RWPE2 (cell line): Measurements from ENCODE around the gene ARMH4.

Experiments
- ATAC-seq: fragments of 200-7000 bp; cut with Tn5 transposase; 3 replicates; pipeline ENCODE4 v1.9.1; 2021; ENCODE audit warnings: low read depth
- DNase-seq: peaks from one replicate; pipeline ENCODE4 v3.0.0-alpha.2; 2020; ENCODE audit warnings: low spot score
- H3K27ac ChIP-seq: fragments of 450-650 bp; 2 replicates; pipeline ENCODE4 v1.5.1; 2017; ENCODE audit warnings: mild to moderate bottlenecking; ENCODE audit not compliant: poor library complexity, severe bottlenecking
- H3K27me3 ChIP-seq: fragments of 250-450 bp; sonication (Bioruptor Pico); 2 replicates; pipeline ENCODE4 v1.5.1; 2021; ENCODE audit warnings: mild to moderate bottlenecking, moderate library complexity; ENCODE audit not compliant: insufficient read depth, poor library complexity, severe bottlenecking
- H3K36me3 ChIP-seq: fragments of 250-450 bp; sonication (Bioruptor Pico); 2 replicates; pipeline ENCODE4 v1.5.1; 2020; ENCODE audit warnings: low read depth, mild to moderate bottlenecking, moderate library complexity
- H3K4me1 ChIP-seq: fragments of 250-450 bp; sonication (Bioruptor Pico); 2 replicates; pipeline ENCODE4 v1.5.1; 2021; ENCODE audit warnings: mild to moderate bottlenecking, moderate library complexity; ENCODE audit not compliant: insufficient read depth, poor library complexity, severe bottlenecking
- H3K4me3 ChIP-seq: fragments of 250-450 bp; sonication (Bioruptor Pico); 2 replicates; pipeline ENCODE4 v1.5.1; 2021; ENCODE audit warnings: mild to moderate bottlenecking, moderate library complexity; ENCODE audit not compliant: severe bottlenecking
- H3K9me3 ChIP-seq: fragments of 250-450 bp; sonication (Bioruptor Pico); 2 replicates; pipeline ENCODE4 v1.5.1; 2021; ENCODE audit warnings: mild to moderate bottlenecking, moderate library complexity; ENCODE audit not compliant: severe bottlenecking
- TF ChIP-seq, protein P1 (sequence below): fragments of 450-650 bp; IDR thresholded peaks from one replicate; pipeline ENCODE4 v1.5.1; 2017; ENCODE audit warnings: mild to moderate bottlenecking, moderate library complexity; ENCODE audit not compliant: poor library complexity, severe bottlenecking

Gene ARMH4

DNA sequence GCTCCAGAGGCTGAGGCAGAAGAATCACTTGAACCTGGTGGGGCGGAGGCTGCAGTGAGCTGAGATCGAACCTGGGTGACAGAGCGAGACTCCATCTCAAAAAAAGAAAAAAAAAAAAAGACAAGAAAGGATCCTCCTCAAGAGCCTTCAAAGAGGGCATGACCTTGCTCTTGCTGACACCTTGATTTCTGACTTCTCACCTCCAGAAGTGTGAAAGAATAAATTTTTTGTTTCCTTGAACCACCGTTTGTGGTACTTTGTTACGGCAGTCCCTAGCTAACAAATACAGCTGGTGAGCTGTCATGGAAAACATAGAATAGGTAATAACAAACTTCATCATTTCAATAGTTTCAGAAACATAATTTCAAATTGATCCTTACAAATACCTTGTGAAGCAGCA lies 46.1 kb upstream of the ARMH4 start:
- TF ChIP-seq, protein P1, sequence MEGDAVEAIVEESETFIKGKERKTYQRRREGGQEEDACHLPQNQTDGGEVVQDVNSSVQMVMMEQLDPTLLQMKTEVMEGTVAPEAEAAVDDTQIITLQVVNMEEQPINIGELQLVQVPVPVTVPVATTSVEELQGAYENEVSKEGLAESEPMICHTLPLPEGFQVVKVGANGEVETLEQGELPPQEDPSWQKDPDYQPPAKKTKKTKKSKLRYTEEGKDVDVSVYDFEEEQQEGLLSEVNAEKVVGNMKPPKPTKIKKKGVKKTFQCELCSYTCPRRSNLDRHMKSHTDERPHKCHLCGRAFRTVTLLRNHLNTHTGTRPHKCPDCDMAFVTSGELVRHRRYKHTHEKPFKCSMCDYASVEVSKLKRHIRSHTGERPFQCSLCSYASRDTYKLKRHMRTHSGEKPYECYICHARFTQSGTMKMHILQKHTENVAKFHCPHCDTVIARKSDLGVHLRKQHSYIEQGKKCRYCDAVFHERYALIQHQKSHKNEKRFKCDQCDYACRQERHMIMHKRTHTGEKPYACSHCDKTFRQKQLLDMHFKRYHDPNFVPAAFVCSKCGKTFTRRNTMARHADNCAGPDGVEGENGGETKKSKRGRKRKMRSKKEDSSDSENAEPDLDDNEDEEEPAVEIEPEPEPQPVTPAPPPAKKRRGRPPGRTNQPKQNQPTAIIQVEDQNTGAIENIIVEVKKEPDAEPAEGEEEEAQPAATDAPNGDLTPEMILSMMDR: no peak
- no peak for DNase-seq
- Histone ChIP-seq H3K4me3 (no peak overlapping the region), H3K36me3 (peaks cover 6% of the 10 kb centered on the region; the same call in 1 of the 2 replicates), H3K9me3 (no peaks in the 10 kb centered on the region), H3K27ac (no peak overlapping the region), H3K27me3 (no peaks in the 10 kb centered on the region), H3K4me1 (peaks cover 9% of the 10 kb centered on the region)
- ATAC-seq: no peak

DNA sequence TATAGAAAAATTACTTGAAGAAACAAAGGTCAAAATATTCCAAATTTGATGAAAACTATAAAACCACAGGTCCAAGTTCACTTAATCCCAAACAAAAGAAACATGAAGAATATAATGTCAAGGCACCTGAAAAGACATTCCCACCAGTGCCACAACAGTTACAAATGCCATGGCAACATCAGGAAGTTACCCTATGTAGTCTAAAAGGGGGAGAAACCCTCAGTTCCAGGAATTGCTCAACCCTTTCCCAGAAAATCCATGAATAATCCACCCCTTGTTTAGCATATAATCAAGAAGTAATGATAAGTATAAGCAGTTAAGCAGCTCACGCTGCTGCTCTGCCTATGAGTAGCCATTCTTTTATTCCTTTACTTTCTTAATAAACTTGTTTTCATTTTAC lies 44.2 kb upstream of the ARMH4 start:
- Histone ChIP-seq H3K27ac (no peak overlapping the region), H3K27me3 (no peaks in the 10 kb centered on the region), H3K36me3 (no peaks in the 10 kb centered on the region), H3K4me1 (peaks cover 6% of the 10 kb centered on the region), H3K9me3 (no peaks in the 10 kb centered on the region), H3K4me3 (no peak overlapping the region)
- TF ChIP-seq, protein P1: no peak
- ATAC-seq (no peak), DNase-seq (no peak)

GRCh38 chr14:58193542-58193941 lies 41.5 kb upstream of the ARMH4 start:
- Histone ChIP-seq H3K4me1 (no peaks in the 10 kb centered on the region), H3K27ac (no peak overlapping the region), H3K4me3 (no peak overlapping the region), H3K9me3 (no peaks in the 10 kb centered on the region), H3K27me3 (no peaks in the 10 kb centered on the region), H3K36me3 (no peaks in the 10 kb centered on the region)
- ATAC-seq: no peak
- TF ChIP-seq, protein P1: no peak
- DNase-seq: no peak

DNA sequence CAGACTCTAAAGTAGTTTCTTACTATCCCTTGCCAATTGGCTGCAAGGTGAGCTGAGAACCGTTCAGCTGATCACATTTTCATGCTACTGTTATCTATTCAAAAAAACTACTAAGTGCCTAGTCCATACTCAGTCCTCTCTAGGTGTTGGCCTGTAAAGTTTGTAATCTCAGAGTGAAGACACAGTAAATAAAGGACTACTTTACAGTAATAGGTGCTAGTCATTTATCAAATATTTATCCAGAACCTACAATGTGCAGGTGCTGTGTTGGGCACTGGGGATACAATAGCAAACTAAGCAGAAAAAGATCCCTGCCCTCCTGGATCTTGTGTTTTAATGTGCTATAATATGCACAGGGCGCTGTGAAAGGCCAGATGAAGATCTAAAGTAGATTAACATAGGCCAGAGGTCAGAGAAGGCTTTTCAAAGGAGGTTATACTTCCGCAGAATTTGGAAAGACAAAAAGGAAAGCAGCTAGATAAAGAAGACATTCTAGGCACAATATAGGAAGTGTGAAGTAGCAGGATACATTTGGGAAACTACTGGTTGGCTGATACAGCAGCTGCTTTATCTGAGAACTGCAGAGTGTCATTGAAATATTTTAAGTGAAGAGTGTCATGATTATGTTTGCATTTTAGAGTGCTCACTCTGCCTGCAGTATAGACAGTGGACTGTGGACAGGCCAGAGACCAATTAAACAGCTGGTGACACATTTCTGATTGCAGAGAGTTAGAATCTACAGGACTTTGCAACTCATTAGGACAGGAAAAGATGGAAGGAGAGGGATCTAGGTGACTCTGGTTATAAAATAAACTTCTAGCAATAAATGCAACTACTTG lies 40.0 kb upstream of the ARMH4 start:
- Histone ChIP-seq H3K36me3 (no peaks in the 10 kb centered on the region), H3K9me3 (no peaks in the 10 kb centered on the region), H3K27ac (no peak overlapping the region), H3K4me3 (no peak overlapping the region), H3K27me3 (no peaks in the 10 kb centered on the region), H3K4me1 (no peaks in the 10 kb centered on the region)
- no peak for DNase-seq
- TF ChIP-seq, protein P1: no peak
- no peak for ATAC-seq

- DNase-seq (no peak), ATAC-seq (no peak)
- no peak overlapping the region for H3K27ac ChIP-seq
- H3K36me3 ChIP-seq: no peaks in the 10 kb centered on the region
- TF ChIP-seq, protein P1: no peak
- H3K27me3 ChIP-seq: no peaks in the 10 kb centered on the region
- no peaks in the 10 kb centered on the region for H3K4me1 ChIP-seq
- H3K9me3 ChIP-seq: no peaks in the 10 kb centered on the region
- H3K4me3 ChIP-seq: no peak overlapping the region
Observed at GRCh38 chr14:58189176-58189575, 37.2 kb upstream of the ARMH4 start.
